HG03039 (cell line): ENCODE data around the gene CCDC97.
"Not testable (repeated sequence)": the region's sequence is repeated elsewhere in the genome, so short reads cannot be mapped to it uniquely, and the experiment has no call there.

Experiments used
- ATAC-seq: cut with Tn5 transposase; IDR thresholded peaks from one replicate; pipeline ENCODE4 v1.9.1; 2021; ENCODE audit warnings: mild to moderate bottlenecking, moderate library complexity; ENCODE audit not compliant: unreplicated experiment

CCDC97 gene

DNA sequence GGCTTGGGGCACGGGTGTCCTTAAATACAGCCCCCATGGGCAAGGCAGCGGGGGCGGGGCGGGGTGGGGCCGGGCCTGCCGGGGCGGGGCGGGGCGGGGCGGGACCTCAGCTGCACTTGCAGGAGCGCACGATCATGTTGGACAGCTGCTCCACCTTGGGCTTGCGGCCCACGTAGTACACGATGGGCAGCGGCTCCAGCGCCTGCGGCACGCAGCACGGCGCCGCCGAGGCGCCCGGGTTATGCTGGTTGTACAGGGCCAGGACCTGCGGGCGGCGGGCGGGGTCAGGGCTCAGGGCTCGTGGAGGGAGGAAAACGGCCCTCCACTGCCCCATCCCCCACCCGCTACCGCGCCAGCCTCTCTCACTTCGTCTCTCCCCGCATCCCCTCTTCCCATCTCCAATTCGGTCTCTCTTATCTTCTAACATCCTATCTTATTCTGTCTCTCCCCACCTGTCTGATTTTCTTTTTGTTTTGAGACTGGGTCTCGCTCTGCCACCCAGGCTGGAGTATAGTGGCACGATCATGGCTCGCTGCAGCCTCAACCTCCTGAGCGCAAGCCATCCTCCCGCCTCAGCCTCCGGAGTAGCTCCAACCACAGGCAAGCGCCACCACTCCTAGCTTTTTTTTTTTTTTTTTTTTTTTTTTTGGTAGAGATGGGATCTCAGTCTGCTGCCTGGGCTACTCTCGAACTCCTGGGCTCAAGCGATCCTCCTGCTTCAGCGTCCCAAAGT is 21.1 kb downstream of the CCDC97 start:
- no peak for ATAC-seq

- ATAC-seq = no peak
These were observed 22.0 kb downstream of the CCDC97 start for GRCh38 chr19:41332000-41332399.

DNA sequence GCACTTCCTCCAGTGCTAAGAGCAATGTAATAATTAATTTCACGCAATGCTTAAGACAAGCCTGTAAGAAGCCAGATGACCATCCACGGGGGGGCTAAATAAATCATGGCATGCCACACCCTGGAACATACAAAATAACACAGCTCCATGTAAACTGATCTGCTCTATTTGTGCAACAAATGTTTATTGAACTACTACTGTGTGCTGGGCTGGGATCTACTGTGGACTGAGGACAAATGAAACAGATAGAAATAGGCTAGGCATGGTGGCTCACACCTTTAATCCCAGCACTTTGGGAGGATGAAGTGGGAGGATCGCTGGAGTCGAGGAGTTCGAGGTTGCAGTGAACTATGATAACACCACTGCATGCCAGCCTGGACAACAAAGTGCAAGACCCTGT is 22.5 kb downstream of the CCDC97 start:
- ATAC-seq = no peak

DNA sequence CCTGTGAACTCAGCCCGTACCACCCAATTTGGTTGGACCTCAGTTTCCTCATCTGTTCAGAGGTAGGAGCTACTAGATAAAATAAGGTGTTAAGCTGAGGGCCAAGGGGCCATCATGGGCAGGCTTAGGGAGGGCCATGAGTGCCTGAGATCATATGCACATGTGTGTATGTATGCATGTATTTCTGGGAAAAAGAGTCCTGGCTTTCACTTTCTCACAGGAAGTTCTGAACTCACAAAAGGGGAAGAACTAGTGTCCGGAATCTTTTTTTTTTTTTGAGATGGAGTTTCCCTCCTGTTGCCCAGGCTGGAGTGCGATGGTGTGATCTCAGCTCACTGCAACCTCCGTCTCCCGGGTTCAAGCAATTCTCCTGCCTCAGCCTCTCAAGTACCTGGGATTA is 24.8 kb downstream of the CCDC97 start:
- no peak for ATAC-seq

DNA sequence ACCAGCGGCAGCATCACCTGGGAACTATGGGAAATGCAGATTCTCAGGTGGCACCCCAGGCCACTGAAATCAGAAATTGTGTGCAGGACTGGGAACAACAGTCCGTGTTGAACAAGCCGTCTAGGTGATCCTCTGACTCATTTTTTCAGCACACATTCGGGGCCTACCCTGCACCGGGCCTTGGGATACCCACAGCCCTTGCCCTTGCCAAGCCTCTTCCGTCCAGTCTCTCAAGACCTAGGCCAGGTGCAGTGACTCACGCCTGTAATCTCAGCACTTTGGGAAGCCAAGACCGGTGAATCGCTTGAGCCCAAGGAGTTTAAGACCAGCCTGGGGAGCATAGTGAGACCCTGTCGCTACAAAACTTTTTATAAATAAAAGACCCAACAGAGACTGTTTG is 25.5 kb downstream of the CCDC97 start:
- ATAC-seq = no peak

GRCh38 chr19:41339936-41340335 is 30.0 kb downstream of the CCDC97 start:
- no peak for ATAC-seq

GRCh38 chr19:41341669-41342490 is 31.9 kb downstream of the CCDC97 start:
- ATAC-seq = no peak

GRCh38 chr19:41344162-41344561 is 34.2 kb downstream of the CCDC97 start:
- ATAC-seq = no peak

GRCh38 chr19:41346916-41347315 is 36.9 kb downstream of the CCDC97 start:
- ATAC-seq = not testable (repeated sequence)

DNA sequence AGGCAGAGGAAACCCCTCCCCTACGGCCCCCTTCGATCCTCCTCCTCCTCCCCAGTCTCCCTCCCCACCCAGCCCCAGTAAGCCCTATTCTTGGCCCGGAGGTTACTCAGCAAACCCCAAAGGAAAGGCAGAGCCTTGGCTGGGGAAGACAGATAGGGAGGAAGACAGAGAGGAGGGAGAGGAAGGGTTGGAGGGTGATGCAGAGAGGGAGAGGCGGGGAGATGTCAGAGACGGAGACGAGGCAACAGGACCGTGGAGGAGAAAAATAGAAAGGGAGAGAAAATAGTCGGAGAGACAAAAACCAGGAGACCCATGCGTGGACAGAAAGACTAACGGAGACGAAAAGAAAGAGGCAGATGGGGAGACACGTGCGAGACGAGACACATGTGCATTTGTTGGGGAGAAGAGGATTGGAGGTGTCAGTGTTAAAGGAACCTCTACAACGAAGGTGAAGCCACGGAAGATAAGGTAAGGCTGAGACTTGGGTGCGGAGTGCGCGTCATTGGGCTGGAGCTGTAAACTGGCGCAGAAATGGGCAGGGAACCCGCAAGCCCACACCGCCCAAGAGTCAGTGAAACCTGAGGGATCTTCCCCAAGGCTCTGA is 40.9 kb downstream of the CCDC97 start:
- no peak for ATAC-seq

- ATAC-seq = no peak
These were observed 41.6 kb downstream of the CCDC97 start for GRCh38 chr19:41351339-41352245.

- no peak for ATAC-seq
These were observed 42.3 kb downstream of the CCDC97 start for GRCh38 chr19:41352279-41352608.

- ATAC-seq = no peak
These were observed 42.9 kb downstream of the CCDC97 start for GRCh38 chr19:41352609-41353465.

GRCh38 chr19:41353466-41354342 is 43.7 kb downstream of the CCDC97 start, which contains the start of gene TGFB1:
TSS of gene TGFB1 (minus strand) at chr19:41353922. CDS start at chr19:41353044, 878 bp downstream.
- ATAC-seq = peak; percentile 46

DNA sequence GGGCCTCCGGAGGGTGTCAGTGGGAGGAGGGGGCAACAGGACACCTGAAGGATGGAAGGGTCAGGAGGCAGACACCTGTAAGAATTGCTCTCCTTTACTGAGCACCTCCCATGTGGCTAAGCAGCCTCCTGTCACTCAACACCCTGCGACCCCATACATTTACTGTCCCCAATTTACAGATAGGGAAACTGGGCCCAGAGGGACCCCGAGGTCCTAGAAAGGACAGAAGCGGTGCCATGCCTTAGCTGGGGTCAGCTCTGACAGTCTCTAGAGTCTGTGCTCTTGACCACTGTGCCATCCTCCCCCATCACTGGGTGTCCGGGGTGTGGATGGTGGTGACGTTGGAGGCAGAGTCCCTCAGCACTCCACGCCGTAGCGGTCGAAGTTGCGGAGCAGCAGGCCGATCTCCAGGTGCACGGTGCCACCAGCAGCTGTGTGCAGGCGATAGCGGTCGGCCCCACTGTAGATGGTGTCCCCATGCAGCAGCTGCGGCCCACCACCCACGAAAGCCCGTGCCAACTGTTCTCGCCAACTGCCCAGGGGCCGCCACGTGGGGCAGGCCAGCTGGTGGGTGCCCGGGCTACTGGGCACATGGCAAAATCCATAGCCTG is 44.5 kb downstream of the CCDC97 start:
- no peak for ATAC-seq

DNA sequence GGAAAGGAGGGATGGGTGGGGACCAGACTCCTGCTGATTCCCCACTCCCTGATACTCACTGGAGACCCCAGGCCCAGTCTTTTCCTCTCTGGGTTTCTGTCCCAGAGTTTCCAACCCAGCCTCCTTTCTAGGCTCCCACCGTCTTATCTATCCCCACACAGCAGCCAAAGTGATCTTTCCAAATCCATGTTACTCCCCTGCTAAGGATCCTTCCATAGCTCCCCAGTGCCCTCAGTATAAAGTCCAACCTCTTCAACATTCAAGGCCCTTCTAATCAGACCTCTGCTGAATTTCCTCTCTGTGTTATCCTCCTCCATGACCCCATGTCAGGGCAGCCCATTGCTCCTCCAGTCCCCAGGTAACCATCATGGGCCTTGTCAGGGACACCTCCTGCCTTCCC is 45.1 kb downstream of the CCDC97 start:
- no peak for ATAC-seq

DNA sequence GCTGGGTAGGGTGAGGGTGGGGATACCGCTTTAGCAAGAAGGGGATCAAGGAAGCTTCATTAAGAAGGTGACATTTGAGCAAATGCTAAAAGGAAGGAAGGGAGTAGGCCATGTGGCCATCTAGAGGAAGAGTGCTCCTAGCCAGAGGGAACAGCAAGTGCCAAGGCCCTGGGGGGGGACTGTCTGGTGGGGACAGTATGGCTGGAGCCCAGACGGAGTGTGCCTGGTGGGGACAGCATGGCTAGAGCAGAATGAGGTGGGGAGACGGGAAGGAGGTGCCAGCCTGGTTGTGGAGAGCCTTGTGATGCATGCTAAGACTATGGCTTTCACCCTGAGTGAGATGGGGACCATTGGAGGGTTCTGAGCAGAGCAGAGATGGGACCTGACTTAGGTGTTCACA is 45.8 kb downstream of the CCDC97 start:
- ATAC-seq = no peak

DNA sequence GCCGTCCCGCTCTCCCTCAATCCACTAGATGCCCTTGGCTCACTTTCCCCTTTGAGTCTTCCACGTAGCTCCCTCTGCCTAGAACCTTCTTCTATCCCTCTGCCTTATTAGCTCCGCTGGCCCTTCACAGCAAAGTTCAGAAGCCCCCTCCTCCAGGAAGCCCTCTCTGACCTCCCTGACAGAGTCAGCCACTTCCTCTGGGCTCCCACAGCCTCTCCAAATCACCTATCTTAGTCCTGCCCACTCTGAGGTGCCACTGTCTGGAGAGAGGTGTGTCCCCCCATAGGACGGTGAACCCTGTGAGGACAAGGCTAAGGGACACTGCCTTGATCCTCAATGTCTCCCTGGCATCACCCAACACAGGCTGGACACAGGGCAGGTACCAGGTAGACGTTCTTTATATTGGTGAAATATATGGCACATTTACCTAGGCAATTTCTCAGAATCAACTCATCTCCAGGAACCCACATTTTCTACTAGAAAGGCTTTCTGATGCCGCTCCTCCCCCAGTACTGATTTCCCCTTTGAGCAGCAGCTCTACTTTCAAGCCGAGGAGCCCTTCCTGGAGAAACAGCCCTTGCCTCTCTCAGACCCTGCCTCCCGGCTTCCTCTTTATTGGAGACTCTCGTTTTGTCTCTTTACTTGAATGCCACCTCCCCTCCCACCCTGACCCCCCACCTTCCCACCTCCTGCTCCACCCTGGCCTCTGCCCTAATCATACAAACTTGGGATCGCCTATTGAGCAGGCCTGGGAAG is 47.2 kb downstream of the CCDC97 start:
- ATAC-seq = no peak
